NT2/D1 (cell line): Measurements from ENCODE around the gene BIRC2.

Experiments used
- SUZ12 ChIP-seq: IDR thresholded peaks from 2 replicates; pipeline ENCODE4 v1.6.1; 2011; ENCODE audit not compliant: insufficient read length, insufficient read depth; ENCODE audit errors: extremely low read depth
- YY1 ChIP-seq: IDR thresholded peaks from 2 replicates; pipeline ENCODE4 v1.6.1; 2011; ENCODE audit not compliant: insufficient read length, insufficient read depth
- ZNF274 ChIP-seq: IDR thresholded peaks from 2 replicates; pipeline ENCODE4 v1.6.1; 2011; ENCODE audit warnings: mild to moderate bottlenecking, low read depth, low read length

GRCh38 chr11:102346456-102346747, 612 bp upstream of the BIRC2 start:
- TF ChIP-seq ZNF274 (no peak), YY1 (no peak), SUZ12 (no peak)
